ENCODE data around the gene MSLN. TPM values are rescaled to one million over a fixed set of nuclear protein-coding genes. Genes with fewer than 3 reads are reported as not detected.

MSLN gene
- total RNA-seq, 1 donor from 2014 or later: 0.77 TPM

GRCh38 chr16:807347-808084, 47.0 kb downstream of the MSLN start:
- TF ChIP-seq, protein P1, sequence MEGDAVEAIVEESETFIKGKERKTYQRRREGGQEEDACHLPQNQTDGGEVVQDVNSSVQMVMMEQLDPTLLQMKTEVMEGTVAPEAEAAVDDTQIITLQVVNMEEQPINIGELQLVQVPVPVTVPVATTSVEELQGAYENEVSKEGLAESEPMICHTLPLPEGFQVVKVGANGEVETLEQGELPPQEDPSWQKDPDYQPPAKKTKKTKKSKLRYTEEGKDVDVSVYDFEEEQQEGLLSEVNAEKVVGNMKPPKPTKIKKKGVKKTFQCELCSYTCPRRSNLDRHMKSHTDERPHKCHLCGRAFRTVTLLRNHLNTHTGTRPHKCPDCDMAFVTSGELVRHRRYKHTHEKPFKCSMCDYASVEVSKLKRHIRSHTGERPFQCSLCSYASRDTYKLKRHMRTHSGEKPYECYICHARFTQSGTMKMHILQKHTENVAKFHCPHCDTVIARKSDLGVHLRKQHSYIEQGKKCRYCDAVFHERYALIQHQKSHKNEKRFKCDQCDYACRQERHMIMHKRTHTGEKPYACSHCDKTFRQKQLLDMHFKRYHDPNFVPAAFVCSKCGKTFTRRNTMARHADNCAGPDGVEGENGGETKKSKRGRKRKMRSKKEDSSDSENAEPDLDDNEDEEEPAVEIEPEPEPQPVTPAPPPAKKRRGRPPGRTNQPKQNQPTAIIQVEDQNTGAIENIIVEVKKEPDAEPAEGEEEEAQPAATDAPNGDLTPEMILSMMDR (conservative IDR thresholded peaks at IDR 0.05): no peak
- peak overlapping the region; percentile 85 for H3K27ac Mint-ChIP-seq

DNA sequence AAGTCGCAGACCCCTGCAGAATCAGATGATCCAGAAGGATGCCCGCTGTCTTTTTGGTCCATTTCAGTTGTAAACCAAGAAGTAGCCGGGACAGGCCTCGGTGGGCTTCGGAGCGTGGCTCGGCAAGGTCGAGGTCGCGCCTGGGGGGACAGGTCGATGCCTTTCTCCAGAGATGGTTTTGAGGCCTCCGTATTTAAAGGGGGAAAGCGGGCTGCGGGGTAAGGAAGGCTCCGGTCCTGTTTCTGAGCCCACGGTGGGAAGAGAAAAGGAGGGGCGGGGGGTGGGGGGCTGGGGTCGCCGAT, 47.5 kb downstream of the MSLN start:
- TF ChIP-seq, protein P1 (conservative IDR thresholded peaks at IDR 0.05): no peak
- no peak for DNase-seq (ENCODE audit: extremely low spot score, unreplicated experiment)
- peaks cover 3% of the 10 kb centered on the region for H3K36me3 Mint-ChIP-seq
- H3K27ac Mint-ChIP-seq: peak overlapping the region; percentile 85
- peaks cover 3% of the 10 kb centered on the region for H3K4me1 Mint-ChIP-seq (ENCODE audit: unreplicated experiment)
- peak overlapping the region; percentile 98 for H3K4me3 Mint-ChIP-seq
- H3K27me3 Mint-ChIP-seq: peaks cover 52% of the 10 kb centered on the region
- no peaks in the 10 kb centered on the region for H3K9me3 Mint-ChIP-seq

More at GRCh38 chr16:807347-808084, 47.0 kb downstream of the MSLN start:
- Mint-ChIP-seq H3K9me3 (no peaks in the 10 kb centered on the region), H3K36me3 (peaks cover 3% of the 10 kb centered on the region), H3K4me1 (ENCODE audit: unreplicated experiment) (peaks cover 3% of the 10 kb centered on the region), H3K4me3 (peak overlapping the region; percentile 98), H3K27me3 (peaks cover 51% of the 10 kb centered on the region)
- DNase-seq (ENCODE audit: extremely low spot score, unreplicated experiment): peak; percentile 87

GRCh38 chr16:813204-813915, 52.8 kb downstream of the MSLN start:
- H3K27me3 Mint-ChIP-seq: peaks cover 39% of the 10 kb centered on the region
- peak overlapping the region; percentile 33 for H3K4me3 Mint-ChIP-seq
- peak; percentile 78 for DNase-seq (ENCODE audit: extremely low spot score, unreplicated experiment)
- H3K4me1 Mint-ChIP-seq (ENCODE audit: unreplicated experiment): no peaks in the 10 kb centered on the region
- H3K9me3 Mint-ChIP-seq: no peaks in the 10 kb centered on the region
- peaks cover 3% of the 10 kb centered on the region for H3K36me3 Mint-ChIP-seq
- TF ChIP-seq, protein P1 (conservative IDR thresholded peaks at IDR 0.05): peak; percentile 93
- no peak overlapping the region for H3K27ac Mint-ChIP-seq

- H3K9me3 Mint-ChIP-seq: no peaks in the 10 kb centered on the region
- TF ChIP-seq, protein P1 (conservative IDR thresholded peaks at IDR 0.05): peak; percentile 2
- H3K36me3 Mint-ChIP-seq: no peaks in the 10 kb centered on the region
- no peak overlapping the region for H3K4me3 Mint-ChIP-seq
- H3K4me1 Mint-ChIP-seq (ENCODE audit: unreplicated experiment): no peaks in the 10 kb centered on the region
- H3K27me3 Mint-ChIP-seq: peaks cover 35% of the 10 kb centered on the region
- no peak overlapping the region for H3K27ac Mint-ChIP-seq
- no peak for DNase-seq (ENCODE audit: extremely low spot score, unreplicated experiment)
These were observed 53.4 kb downstream of the MSLN start for GRCh38 chr16:813916-814412.

DNA sequence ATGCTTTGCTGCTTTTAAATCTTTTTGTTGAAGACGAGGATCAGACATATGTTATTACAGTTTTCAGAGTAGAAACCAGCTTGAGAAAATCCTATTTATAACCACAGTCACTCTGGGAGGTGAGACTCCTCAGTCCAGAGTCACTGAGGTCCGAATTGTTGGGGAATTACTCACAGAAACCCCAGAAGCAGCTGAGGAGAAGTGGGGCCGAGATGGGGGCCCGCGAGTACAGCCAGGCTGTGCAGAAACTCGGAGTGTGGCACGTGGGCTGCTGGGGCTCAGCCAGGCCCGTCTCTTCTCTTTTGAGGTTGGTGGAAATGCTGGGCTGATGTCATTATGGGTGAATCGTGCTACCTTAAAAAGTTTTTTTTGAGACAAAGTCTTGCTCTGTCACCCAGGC, 54.4 kb downstream of the MSLN start:
- DNase-seq (ENCODE audit: extremely low spot score, unreplicated experiment): no peak
- H3K27ac Mint-ChIP-seq: no peak overlapping the region

More for the DNA sequence above, 54.4 kb downstream of the MSLN start:
- H3K4me1 Mint-ChIP-seq (ENCODE audit: unreplicated experiment): no peaks in the 10 kb centered on the region
- no peaks in the 10 kb centered on the region for H3K36me3 Mint-ChIP-seq
- peaks cover 30% of the 10 kb centered on the region for H3K27me3 Mint-ChIP-seq
- TF ChIP-seq, protein P1 (conservative IDR thresholded peaks at IDR 0.05): no peak
- no peaks in the 10 kb centered on the region for H3K9me3 Mint-ChIP-seq
- H3K4me3 Mint-ChIP-seq: no peak overlapping the region
